PC-3 (cell line): ENCODE measurements around the gene SMG6. TPM values are rescaled to one million over a fixed set of nuclear protein-coding genes. Genes with fewer than 3 reads are reported as not detected.

ENCODE experiments used
- ATAC-seq: fragments of 200-7000 bp; cut with Tn5 transposase; 2 replicates; pipeline ENCODE4 v1.9.1; 2020; ENCODE audit warnings: mild to moderate bottlenecking, moderate library complexity
- BruUV-seq: library from RNA; stranded (reverse); fragments of 400-500 nt; replicated peaks from 2 replicates; lab custom pipeline; 2021; lab: Mats Ljungman, UMichigan
- CTCF ChIA-PET: fragments of 300-600 bp; sonication (Branson Sonifier 250); formaldehyde crosslinking; loops from one replicate; lab custom pipeline; 2022; ENCODE audit warnings: antibody characterized with exemption; lab: Charles Lee
- POLR2A ChIA-PET: fragments of 300-600 bp; sonication (Branson Sonifier 250); formaldehyde crosslinking; loops from one replicate; lab custom pipeline; 2022; ENCODE audit warnings: antibody characterized with exemption; ENCODE audit not compliant: unreplicated experiment; lab: Charles Lee
- DNase-seq: peaks from one replicate; pipeline ENCODE4 v3.0.0-alpha.2; 2015
- H2AFZ ChIP-seq: fragments of 300-600 bp; sonication (generic); 2 replicates; pipeline ENCODE4 v1.6.0; 2016; ENCODE audit warnings: antibody characterized with exemption, low read length
- H3F3A ChIP-seq: fragments of 300-600 bp; sonication (generic); one replicate; pipeline ENCODE4 v1.6.0; 2017; ENCODE audit warnings: antibody characterized with exemption, low read length, control low read depth, mild to moderate bottlenecking; ENCODE audit not compliant: unreplicated experiment
- H3K27ac ChIP-seq: fragments of 300-600 bp; sonication (generic); 2 replicates; pipeline ENCODE4 v1.5.1; 2016; ENCODE audit warnings: mild to moderate bottlenecking, low read length
- H3K27me3 ChIP-seq: fragments of 300-600 bp; sonication (generic); 2 replicates; pipeline ENCODE4 v1.6.1; 2016; ENCODE audit warnings: low read length, mixed read lengths
- H3K36me3 ChIP-seq: fragments of 300-600 bp; sonication (generic); 2 replicates; pipeline ENCODE4 v1.6.1; 2016; ENCODE audit warnings: low read depth, mixed run types, low read length, mixed read lengths
- H3K4me1 ChIP-seq: fragments of 300-600 bp; sonication (generic); 2 replicates; pipeline ENCODE4 v1.5.1; 2016; ENCODE audit warnings: low read length; ENCODE audit not compliant: insufficient read depth
- H3K4me2 ChIP-seq: fragments of 300-600 bp; sonication (generic); 2 replicates; pipeline ENCODE4 v1.6.0; 2016; ENCODE audit warnings: low read length
- H3K4me3 ChIP-seq: fragments of 300-600 bp; sonication (generic); 2 replicates; pipeline ENCODE4 v1.5.1; 2016; ENCODE audit warnings: mild to moderate bottlenecking, low read length, mixed read lengths
- H3K79me2 ChIP-seq: fragments of 300-600 bp; sonication (generic); 2 replicates; pipeline ENCODE4 v1.6.1; 2017; ENCODE audit warnings: low read length, mixed read lengths
- H3K9ac ChIP-seq: fragments of 300-600 bp; sonication (generic); 2 replicates; pipeline ENCODE4 v1.6.0; 2016; ENCODE audit warnings: mild to moderate bottlenecking, low read length
- H3K9me2 ChIP-seq: fragments of 300-600 bp; sonication (generic); replicated peaks from 2 replicates; pipeline ENCODE4 v1.6.1; 2016; ENCODE audit warnings: mixed run types, low read length, mixed read lengths
- H3K9me3 ChIP-seq: fragments of 300-600 bp; sonication (generic); 2 replicates; pipeline ENCODE4 v1.6.1; 2016; ENCODE audit warnings: low read length, mixed read lengths
- H4K20me1 ChIP-seq: fragments of 300-600 bp; sonication (generic); 2 replicates; pipeline ENCODE4 v1.6.1; 2016; ENCODE audit warnings: low read length, mixed read lengths
- CTCF ChIP-seq: fragments of 300-600 bp; sonication (generic); conservative IDR thresholded peaks from 2 replicates; pipeline ENCODE4 v1.5.1; 2017; ENCODE audit warnings: antibody characterized with exemption, low read depth, mild to moderate bottlenecking, low read length
- EZH2 ChIP-seq: fragments of 300-600 bp; sonication (generic); IDR thresholded peaks from one replicate; pipeline ENCODE4 v1.6.1; 2017; ENCODE audit warnings: antibody characterized with exemption, mild to moderate bottlenecking, low read length; ENCODE audit not compliant: unreplicated experiment
- EZH2phosphoT487 ChIP-seq: fragments of 300-600 bp; sonication (generic); IDR thresholded peaks from 2 replicates; pipeline ENCODE4 v1.6.1; 2018; ENCODE audit warnings: mild to moderate bottlenecking, antibody characterized with exemption, low read length, borderline replicate concordance
- intact Hi-C: fragments of 100-400 bp; cut with micrococcal nuclease; formaldehyde crosslinking; loops from 2 replicates; pipeline ENCODE4 v1.9.0; 2023
- total RNA-seq: library from RNA; depleted of rRNA; stranded (reverse); fragments of >200 nt; gene quantifications from 2 replicates; pipeline ENCODE4 v1.2.3, GENCODE V29; 2014

The SMG6 gene
- total RNA-seq, 1 experiment from 2014 or later = 13.4 TPM

GRCh38 chr17:2250140-2251095 is 53.2 kb downstream of the SMG6 start:
- H3K27ac ChIP-seq = no peak overlapping the region
- no peak overlapping the region for H3K9ac ChIP-seq
- H4K20me1 ChIP-seq = no peaks in the 10 kb centered on the region
- H3K79me2 ChIP-seq = no peaks in the 10 kb centered on the region
- ATAC-seq (no peak), DNase-seq (no peak)
- H3F3A ChIP-seq = no peaks in the 10 kb centered on the region
- ChIA-PET POLR2A (no interaction called here), CTCF (no interaction called here)
- BruUV-seq = no TSS peak
- TF ChIP-seq CTCF (no peak), EZH2 (no peak), EZH2phosphoT487 (no peak)
- no peak overlapping the region for H2AFZ ChIP-seq
- no peaks in the 10 kb centered on the region for H3K4me1 ChIP-seq
- no peaks in the 10 kb centered on the region for H3K36me3 ChIP-seq
- H3K27me3 ChIP-seq = no peaks in the 10 kb centered on the region
- H3K9me3 ChIP-seq = no peaks in the 10 kb centered on the region
- no peaks in the 10 kb centered on the region for H3K9me2 ChIP-seq
- intact Hi-C loops = no loop called here
- no peak overlapping the region for H3K4me3 ChIP-seq
- H3K4me2 ChIP-seq = no peak overlapping the region

- no peaks in the 10 kb centered on the region for H3F3A ChIP-seq
- H3K79me2 ChIP-seq = no peaks in the 10 kb centered on the region
- no TSS peak for BruUV-seq
Observed at GRCh38 chr17:2247005-2247404, 56.6 kb downstream of the SMG6 start.

More at GRCh38 chr17:2247005-2247404, 56.6 kb downstream of the SMG6 start:
- H3K36me3 ChIP-seq = no peaks in the 10 kb centered on the region; the same call in 1 of the 2 replicates
- no peak for ATAC-seq
- no peak overlapping the region for H3K4me2 ChIP-seq
- TF ChIP-seq EZH2phosphoT487 (no peak), EZH2 (no peak), CTCF (no peak)
- no peaks in the 10 kb centered on the region for H3K4me1 ChIP-seq
- no peaks in the 10 kb centered on the region for H4K20me1 ChIP-seq
- intact Hi-C loops = no loop called here
- ChIA-PET CTCF (no interaction called here), POLR2A (no interaction called here)
- DNase-seq = no peak
- H3K9me2 ChIP-seq = no peaks in the 10 kb centered on the region
- H2AFZ ChIP-seq = no peak overlapping the region
- no peak overlapping the region for H3K9ac ChIP-seq
- H3K27me3 ChIP-seq = no peaks in the 10 kb centered on the region
- H3K9me3 ChIP-seq = no peaks in the 10 kb centered on the region
- H3K4me3 ChIP-seq = no peak overlapping the region
- no peak overlapping the region for H3K27ac ChIP-seq
